HL-60 (cell line): ENCODE measurements around the gene SECISBP2.

Experiments
- POLR2AphosphoS5 ChIP-seq: IDR thresholded peaks from 2 replicates; pipeline ENCODE4 v1.6.1; 2012; ENCODE audit warnings: low read depth
- REST ChIP-seq: IDR thresholded peaks from 2 replicates; pipeline ENCODE4 v1.6.1; 2012; ENCODE audit warnings: low read depth; ENCODE audit not compliant: insufficient replicate concordance
- TF ChIP-seq, protein P1 (sequence below): IDR thresholded peaks from one replicate; pipeline ENCODE4 v1.5.1; 2011; ENCODE audit warnings: low read length, control low read depth, inconsistent platforms; ENCODE audit not compliant: insufficient read depth

- TF ChIP-seq REST, result no peak
- no peak for TF ChIP-seq POLR2AphosphoS5
- TF ChIP-seq, protein P1, sequence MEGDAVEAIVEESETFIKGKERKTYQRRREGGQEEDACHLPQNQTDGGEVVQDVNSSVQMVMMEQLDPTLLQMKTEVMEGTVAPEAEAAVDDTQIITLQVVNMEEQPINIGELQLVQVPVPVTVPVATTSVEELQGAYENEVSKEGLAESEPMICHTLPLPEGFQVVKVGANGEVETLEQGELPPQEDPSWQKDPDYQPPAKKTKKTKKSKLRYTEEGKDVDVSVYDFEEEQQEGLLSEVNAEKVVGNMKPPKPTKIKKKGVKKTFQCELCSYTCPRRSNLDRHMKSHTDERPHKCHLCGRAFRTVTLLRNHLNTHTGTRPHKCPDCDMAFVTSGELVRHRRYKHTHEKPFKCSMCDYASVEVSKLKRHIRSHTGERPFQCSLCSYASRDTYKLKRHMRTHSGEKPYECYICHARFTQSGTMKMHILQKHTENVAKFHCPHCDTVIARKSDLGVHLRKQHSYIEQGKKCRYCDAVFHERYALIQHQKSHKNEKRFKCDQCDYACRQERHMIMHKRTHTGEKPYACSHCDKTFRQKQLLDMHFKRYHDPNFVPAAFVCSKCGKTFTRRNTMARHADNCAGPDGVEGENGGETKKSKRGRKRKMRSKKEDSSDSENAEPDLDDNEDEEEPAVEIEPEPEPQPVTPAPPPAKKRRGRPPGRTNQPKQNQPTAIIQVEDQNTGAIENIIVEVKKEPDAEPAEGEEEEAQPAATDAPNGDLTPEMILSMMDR, result no peak
Observed at GRCh38 chr9:89372979-89373378, 54.7 kb downstream of the SECISBP2 start.
